NCI-H146 treated with DMSO at 0.1 percent for 48 hours (cell line): Measurements from ENCODE around the gene MTCL1.

ENCODE experiments used
- DNase-seq: peaks from one replicate; lab custom pipeline; 2025; ENCODE audit not compliant: unreplicated experiment; lab: John Stamatoyannopoulos, UW

Gene MTCL1

DNA sequence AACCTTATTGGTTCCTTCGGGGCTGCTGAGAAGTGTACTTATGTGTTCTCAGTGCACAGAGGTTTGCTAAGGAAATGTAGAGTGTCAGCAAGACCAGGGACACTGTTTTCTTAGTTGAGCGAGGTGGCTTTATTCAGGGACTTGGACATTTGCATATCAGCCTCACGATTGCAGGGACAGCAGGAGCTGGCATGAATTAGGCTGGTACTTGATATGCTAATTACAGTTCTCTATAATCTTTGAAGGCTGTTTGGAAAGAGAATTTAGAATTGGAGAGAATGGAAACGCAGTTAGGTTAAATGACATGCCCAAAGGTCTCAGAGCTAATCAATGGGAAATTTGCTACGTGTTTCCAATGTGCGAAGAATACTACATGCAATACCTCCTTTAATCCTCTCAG lies 18.7 kb upstream of the MTCL1 start:
- no peak for DNase-seq

DNA sequence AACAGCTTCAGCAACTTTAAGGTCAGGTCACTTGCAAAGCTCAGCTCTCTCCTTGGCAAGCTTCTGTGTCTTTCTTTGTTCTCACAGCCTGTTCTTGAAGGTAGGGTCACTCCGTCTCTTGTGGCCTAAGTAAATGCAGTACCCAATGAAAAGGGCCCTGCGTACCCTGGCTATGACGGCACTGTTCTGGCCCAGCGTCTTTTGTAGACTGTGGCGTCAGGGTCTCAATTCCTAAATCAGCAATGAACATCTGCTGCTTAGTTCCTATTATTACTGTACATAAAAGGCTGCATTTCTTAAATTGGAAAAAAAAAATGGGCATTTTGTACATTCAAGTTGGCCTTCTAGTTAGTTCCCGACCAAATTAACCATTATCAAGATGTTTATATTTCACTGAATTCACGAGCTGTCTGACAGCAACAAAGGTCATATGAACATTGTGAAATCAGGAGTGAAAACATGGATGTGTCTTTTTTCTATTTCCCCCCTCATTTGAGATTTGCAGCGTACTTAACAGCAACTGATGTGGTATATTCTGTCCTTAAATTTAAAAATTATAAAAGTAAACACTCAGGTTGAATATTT lies 17.0 kb upstream of the MTCL1 start:
- DNase-seq = no peak

DNA sequence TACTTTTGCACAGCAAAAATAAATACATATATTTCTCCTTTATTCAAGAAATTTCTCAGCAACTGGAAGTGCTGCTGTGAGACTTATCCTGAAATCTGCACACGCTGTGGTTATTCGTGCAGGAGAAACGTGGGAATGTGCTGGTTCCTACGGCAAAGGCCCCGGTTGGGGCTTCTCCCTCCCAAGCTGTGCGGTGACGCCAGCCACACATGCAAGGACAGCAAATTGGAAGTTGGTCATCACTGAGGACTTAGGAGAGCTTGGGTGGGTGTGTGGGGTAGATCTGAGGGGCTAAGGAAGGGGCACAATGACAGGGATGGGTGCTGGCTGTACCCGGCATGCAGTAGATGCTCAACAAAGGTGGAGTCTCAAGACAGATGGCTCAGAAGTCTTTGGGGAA lies 16.5 kb upstream of the MTCL1 start:
- DNase-seq = no peak

DNA sequence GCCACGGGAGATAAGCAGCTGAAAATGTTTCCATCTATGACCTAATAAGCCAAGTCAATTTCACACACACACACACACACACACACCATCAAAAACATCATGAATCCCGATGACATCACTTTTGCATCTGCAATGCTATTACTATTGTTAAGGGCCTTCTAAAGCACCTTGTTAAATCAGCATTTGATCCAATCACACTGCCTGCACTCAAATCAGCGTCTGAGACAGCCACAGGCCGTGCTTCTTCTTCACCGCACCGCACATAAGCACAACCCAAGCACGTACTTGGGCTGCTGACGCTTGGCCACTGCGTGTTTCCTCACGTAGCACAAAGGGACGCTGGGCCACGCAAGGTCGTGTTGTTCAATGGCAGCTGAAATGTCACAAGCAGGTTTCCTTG lies 15.8 kb upstream of the MTCL1 start:
- DNase-seq = no peak

DNA sequence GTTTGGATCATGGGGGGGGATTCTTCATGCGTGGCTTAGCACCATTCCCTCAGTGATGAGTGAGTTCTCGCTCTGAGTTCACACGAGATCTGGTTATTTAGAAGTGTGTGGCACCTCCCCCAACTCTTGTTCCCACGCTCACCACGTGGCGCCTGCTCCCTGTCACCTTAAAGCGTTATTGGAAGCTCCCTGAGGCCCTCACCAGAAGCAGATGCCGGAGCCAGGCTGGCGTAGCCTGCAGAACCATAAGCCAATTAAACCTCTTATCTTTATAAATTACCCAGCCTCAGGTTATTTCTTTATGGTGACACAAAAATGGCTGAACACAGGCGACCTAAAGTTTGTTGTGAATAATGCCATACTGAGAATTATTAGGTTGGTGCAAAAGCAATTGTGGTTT lies 10.5 kb upstream of the MTCL1 start:
- DNase-seq = no peak

DNA sequence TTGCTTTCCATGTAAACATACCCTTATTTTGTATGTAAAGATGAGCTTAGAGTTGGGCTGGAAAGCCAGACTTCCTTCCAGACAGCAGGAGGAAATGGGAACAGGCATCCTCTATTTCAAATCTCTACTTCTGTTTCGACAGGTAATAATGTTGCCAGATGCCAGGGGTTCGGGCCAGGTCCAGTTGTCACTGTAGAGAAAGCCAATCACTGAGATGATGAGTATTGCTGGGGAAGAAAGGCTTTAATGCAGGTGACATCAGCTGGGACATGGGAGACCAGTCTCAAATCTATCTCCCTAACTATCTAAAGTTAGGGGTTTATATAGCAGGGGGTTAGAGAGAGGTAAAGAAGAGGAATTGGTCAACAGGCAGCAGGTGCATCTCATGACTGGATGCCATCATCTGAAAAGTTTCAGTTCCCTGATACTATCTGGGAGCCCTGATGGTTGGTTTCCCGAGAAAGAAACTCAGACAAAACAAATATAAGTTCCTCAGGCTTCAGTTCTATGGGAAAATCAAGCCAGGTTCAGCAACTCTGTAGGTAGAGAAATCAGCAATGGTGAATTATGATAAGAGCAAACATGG lies 9.3 kb upstream of the MTCL1 start:
- no peak for DNase-seq

DNA sequence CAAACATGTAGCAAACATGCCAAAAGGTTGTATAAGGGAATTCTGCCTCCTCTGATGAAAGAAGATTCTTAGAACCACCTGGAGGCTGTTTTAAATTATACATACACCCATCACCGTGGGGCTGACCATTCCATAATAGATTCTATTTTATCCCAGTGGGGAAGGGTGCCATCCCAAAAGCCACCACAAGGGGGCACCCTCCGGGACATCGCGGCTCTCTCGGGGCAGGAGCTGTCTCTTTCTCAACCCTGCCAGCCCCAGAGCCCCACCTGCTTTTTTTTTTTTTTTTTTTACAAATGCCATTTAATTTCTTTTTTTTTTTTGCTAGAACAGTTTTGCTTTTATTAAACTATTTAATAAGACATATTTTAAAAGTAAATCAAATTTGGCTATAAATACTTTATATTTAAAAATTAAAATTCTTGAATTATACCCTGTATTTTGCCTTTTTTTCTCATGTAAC lies 8.6 kb upstream of the MTCL1 start:
- DNase-seq = peak; percentile 55

DNA sequence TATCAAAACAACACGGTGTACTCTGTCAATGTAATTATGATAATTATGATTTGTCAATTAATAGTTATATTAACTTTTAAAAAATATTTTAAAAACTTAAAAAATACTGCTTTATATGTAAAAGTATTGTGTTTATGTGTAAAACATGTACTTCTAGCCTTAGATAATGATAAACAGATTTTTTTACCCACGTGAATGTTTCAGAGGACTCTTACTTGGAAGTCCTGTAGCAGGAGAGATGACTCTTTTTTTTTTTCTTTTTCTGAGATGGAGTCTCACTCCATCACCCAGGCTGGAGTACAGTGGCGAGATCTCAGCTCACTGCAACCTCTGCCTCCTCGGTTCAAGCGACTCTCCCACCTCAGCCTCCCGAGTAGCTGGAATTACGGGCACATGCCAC lies 6.2 kb upstream of the MTCL1 start:
- no peak for DNase-seq

DNA sequence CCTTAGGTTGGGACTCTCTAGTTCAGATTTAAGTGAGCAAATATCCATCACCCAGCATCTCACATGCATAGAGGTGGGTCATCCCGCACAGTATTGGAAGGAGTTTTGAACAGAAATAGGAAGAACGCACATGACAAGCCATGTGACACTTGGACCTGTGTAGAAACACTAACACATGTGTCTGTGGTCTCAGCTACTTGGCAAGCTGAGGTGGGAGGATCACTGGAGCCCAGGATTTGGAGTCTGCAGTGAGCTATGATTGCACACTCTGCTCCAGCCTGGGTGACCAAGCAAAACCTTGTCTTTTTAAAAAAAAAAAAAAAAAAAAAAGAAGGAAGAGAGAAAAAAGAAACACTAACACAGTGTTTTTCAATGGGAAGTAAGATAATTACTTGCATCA lies 5.4 kb upstream of the MTCL1 start:
- DNase-seq = no peak

DNA sequence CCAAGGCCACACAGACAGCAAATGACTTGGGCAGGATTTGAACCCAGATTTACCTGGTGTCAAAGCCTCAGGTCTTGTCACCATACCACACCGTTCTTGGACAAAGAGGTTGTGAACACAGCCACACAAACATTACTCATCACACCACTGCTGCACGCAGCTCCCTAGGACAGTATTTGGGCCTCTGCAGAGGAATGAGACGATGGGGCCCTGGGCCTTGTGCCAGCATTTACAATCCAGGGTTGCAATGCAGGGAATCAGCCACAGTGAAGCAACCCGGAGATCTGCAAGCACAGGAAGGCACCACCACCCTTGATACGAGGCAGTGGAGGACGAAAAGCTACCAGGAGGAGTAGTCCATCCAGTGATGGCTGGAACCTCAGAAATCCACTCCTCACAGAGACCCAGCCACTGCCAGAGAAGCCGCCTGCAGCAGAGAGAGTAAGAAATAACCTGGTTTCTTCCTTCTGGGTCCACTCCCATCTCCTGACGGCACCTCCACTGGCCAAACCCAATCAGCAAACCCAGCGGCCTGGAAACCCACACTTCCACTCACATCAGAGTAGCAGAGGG lies 3.7 kb upstream of the MTCL1 start:
- no peak for DNase-seq

DNA sequence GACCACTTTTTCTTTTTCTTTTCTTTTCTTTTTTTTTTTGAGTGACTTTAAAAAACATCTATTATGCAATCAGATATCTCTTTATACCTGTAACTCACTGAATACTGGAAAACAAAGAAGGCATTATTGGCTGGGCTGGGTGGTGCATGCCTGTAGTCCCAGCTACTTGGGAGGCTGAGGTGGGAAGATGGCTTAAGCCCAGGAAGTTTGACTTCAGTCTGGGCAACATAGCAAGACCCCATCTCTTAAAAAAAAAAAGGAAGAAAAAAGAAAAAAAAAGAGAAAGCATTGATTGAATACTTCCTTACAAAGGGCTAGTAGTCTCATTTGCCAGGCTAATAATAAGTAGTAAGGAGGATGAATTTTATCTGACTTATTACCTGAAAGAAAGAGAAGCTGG lies 2.7 kb upstream of the MTCL1 start:
- no peak for DNase-seq

DNA sequence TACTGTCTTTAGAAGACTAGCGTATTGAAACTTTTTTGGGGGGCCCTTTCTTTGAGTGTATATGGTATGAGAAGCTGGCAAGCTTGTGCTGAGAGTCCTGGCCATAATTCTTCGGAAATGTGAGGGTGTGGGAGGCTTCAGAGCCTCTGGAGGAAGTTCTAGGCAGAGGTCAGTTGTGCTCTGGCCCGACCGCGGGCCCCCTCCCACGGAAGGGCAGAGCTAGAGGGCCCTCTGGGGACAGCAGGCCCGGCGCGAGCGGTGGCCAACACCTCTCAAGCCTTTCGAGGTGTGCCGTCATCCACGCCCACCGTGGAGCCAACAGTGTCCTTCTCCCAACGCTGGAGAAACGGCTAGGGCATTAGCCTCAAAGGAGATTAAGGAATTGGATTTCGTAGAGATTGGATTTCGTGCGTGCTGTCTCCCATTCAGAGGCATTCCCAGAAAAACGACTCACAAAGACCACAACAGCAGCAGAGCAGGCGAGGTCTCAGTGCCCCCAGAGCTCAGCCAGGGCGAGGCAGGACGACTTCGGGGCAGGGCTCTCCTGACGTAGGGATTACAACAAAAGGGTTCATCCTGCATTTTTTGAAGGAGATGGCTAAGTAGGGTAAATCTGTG lies 2.2 kb upstream of the MTCL1 start:
- DNase-seq = no peak

DNA sequence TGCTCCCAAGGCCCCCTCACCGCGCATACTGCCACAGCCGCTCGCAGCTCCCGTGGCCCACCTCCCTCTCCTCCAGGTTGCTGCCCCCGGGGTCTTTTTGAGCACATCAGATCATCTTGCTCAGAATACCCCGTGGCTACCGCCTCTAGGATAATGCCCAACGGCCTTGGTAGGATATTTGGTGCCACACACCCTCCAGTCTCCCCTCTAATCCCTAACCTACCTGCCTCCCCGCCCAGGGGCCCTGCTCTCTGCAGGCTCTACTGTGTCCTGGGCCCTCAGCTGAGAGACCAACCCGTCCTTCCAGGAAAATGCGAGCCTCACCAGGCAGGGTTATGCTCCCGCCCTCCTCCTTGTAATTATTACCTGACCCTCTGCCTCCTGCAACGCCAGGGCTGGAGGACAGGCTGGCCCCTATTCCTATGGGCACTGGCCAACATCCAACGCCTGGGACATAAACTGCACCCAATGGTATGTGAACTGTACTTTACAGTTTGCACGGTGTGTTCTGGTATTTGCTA lies 1.5 kb upstream of the MTCL1 start:
- DNase-seq = no peak

DNA sequence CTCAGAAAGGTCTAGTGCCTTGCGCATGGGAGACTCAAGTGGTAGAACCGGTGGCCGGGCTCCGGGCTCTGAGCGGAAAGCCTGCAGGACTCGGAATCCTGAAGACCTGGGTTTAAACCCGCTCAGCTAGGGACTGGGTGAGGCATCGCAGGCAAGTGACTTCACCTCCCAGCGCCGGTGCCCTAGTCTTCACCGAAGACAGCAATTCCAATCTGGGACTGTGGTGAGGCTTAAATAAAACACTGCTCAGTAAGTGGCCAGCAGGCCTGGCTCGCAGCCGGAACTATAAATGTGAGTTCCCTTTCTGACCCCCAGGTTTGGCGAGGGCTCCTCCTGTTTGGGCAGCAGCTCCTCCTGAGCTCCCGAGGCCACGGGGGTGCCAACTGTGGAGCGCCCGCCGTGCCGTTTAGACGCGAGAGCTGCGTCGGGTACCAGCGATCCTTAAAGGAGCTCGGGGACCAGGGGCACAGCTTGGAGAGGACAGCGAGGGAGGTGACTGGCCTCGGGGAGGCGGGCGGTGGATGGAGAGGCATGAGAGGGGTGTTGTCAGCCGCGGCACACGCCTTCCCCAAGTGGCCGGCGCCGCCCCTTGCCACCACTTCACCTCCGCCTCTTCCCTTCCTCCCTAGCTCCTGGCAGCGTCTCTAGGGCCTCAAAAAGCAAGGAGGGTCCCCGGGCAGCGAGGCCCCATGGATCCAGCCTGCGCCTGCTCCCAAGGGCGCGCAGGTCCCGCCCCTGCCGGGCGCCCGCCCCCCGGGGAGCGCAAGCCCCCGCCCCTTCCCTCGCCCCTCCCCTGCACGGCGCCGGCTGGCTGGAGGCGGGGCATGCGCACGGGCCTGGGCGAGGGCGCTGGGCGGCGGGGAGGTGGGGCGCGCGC lies 757 bp upstream of the MTCL1 start:
- peak; percentile 97 for DNase-seq

DNA sequence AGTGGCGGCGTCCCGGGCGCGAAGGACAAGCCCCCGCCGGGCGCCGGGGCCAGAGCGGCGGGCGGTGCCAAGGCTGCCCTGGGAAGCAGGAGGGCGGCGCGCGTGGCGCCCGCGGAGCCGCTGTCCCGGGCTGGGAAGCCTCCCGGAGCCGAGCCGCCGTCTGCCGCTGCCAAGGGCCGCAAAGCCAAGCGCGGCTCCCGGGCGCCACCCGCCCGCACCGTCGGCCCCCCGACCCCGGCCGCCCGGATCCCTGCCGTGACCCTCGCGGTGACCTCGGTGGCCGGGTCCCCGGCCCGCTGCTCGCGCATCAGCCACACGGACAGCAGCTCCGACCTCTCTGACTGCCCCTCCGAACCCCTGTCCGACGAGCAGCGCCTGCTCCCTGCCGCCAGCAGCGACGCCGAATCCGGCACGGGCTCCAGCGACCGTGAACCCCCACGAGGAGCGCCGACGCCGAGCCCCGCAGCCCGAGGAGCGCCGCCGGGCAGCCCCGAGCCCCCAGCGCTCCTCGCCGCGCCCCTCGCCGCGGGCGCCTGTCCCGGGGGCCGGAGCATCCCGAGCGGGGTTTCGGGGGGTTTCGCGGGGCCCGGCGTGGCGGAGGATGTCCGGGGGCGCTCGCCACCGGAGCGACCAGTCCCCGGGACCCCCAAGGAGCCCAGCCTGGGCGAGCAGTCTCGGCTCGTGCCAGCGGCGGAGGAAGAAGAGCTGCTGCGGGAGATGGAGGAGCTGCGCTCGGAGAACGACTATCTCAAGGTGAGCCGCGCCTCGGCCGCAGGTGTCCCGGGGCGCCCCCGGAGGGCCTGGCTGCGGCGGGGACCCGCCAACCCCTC lies 820 bp downstream of the MTCL1 start:
- no peak for DNase-seq

DNA sequence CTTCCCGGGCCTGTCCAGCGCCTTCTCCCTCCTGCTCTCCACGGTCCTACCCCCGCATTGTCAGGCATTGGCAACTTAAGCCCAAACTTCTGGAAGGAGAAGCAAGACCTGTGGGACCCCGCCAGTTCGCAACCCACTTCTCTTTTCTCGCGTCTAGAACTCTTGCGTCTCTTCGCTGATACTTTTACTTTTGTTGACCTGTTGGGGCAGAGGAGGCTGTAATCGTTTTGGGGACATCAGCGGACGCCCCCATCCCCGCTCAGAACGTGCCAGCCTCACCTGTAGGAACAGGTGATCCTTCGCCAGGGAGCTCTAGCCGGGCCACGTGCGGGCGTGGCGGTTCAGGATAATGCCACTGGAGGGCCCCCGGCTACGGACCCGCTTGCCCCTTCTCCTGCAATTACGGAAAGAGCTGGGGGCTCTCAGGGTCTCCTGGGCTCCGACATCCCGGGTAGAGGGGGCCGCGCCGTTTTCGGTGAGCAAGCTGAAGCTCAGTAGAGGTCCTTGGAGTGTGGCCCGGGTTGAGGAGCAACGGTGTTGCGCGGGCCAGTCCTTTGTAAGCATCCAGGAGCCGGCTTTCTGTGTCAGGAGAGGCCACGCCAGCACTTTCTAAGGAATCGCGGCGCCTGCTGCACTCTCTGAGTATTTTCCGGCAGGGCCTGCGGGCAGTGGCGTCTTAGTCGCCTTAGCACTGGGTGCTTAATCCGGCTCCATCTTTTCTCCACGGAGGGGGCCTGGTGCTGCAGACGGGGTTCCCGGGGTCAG lies 1.6 kb downstream of the MTCL1 start:
- peak; percentile 77 for DNase-seq

DNA sequence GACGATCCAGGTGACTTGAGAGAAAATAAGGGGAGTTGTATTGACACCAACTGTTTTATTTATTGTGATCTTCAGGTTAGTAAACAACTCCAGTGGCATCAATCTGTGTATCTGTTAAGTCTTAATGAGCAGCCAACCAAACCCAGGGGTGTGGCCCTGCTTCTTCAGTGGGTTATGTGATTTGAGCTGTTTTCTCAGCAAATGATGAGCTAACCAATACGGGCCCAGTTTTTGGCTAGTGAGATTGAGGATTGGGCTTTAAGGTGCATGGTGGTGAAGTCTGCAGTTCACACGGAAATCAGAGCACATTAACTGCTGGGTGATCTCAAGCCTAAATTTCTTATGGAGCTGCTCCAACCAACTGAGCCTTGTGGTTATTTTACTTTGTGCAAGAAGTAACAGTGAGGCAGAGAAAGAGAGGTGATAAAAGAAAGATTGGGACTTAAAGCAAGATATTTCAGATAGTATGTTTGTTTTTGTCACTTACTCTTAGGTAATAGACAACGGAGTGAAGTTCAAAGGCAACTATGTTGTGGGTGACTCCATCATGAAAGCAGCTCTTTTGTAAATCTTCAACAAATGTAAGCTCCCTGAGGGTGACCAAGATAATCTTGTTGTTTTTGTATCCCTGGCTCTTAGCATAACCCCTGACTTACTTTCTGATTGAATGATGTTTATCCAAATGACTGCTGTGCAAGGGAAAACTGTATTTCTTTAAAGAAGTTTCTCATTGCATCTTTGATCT lies 2.4 kb downstream of the MTCL1 start:
- DNase-seq = peak; percentile 19

DNA sequence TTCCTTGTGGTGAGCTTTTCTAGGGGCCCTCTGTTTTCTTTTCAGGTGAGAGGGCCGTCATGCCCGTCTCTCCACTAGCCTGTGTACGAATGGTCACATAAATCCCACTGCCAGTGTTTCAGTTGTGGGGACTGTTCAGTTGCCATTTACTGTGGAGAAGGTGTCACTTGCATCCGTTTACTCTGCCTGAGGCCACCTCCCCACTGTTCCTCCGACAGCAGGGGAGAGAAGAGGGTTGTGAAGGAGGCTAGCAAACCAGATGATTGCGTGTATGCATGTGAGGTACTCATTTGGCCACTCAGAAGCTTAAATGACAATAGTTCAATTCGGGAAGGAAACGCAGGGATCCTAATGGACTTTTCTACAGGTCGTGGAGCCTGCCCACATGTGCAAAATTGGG lies 3.3 kb downstream of the MTCL1 start:
- DNase-seq = no peak
